PC-9 (cell line): Measurements from ENCODE around the gene EGFLAM. TPM values are rescaled to one million over a fixed set of nuclear protein-coding genes. Genes with fewer than 3 reads are reported as not detected.

Experiments used
- BruUV-seq: library from RNA; stranded (reverse); fragments of 400-500 nt; replicated peaks from 2 replicates; lab custom pipeline; 2021; lab: Mats Ljungman, UMichigan
- CTCF ChIA-PET: fragments of 300-600 bp; sonication (Branson Sonifier 250); formaldehyde crosslinking; loops from one replicate; lab custom pipeline; 2022; ENCODE audit warnings: antibody characterized with exemption; lab: Charles Lee
- POLR2A ChIA-PET: fragments of 300-600 bp; sonication (Branson Sonifier 250); formaldehyde crosslinking; loops from one replicate; lab custom pipeline; 2022; ENCODE audit warnings: antibody characterized with exemption; ENCODE audit not compliant: unreplicated experiment; lab: Charles Lee
- DNase-seq, 2 experiments: peaks; one replicate each; pipeline versions ENCODE4 v3.0.0 to v3.0.0-alpha.2; 2015 to 2022; ENCODE audit warnings: mixed read lengths in 1 of 2
- H2AFZ ChIP-seq: fragments of 200-600 bp; sonication (generic); 2 replicates; pipeline ENCODE4 v1.8.1; 2017; ENCODE audit warnings: antibody characterized with exemption
- H3F3A ChIP-seq: fragments of 200-600 bp; sonication (generic); 2 replicates; pipeline ENCODE4 v1.8.1; 2017; ENCODE audit warnings: antibody characterized with exemption, mild to moderate bottlenecking, low read depth; ENCODE audit not compliant: insufficient read depth
- H3K27ac ChIP-seq: fragments of 200-600 bp; sonication (generic); 2 replicates; pipeline ENCODE4 v1.6.1; 2016; ENCODE audit warnings: mixed run types
- H3K27me3 ChIP-seq: fragments of 200-600 bp; sonication (generic); 2 replicates; pipeline ENCODE4 v1.6.1; 2016; ENCODE audit warnings: low read depth, mixed run types; ENCODE audit not compliant: insufficient read depth
- H3K36me3 ChIP-seq: fragments of 200-600 bp; sonication (generic); 2 replicates; pipeline ENCODE4 v1.6.1; 2016; ENCODE audit warnings: low read depth, mixed run types
- H3K4me1 ChIP-seq: fragments of 200-600 bp; sonication (generic); replicated peaks from 2 replicates; pipeline ENCODE4 v1.6.1; 2016; ENCODE audit warnings: mixed run types; ENCODE audit not compliant: insufficient read depth
- H3K4me2 ChIP-seq: fragments of 200-600 bp; sonication (generic); 2 replicates; pipeline ENCODE4 v1.6.1; 2017; ENCODE audit warnings: mixed run types
- H3K4me3 ChIP-seq: fragments of 200-600 bp; sonication (generic); 2 replicates; pipeline ENCODE4 v1.6.1; 2016; ENCODE audit warnings: mixed run types
- H3K79me2 ChIP-seq: fragments of 200-600 bp; sonication (generic); 2 replicates; pipeline ENCODE4 v1.6.1; 2017; ENCODE audit warnings: low read depth, mixed run types
- H3K9me2 ChIP-seq: fragments of 200-600 bp; sonication (generic); 2 replicates; pipeline ENCODE4 v1.8.1; 2017; ENCODE audit warnings: mild to moderate bottlenecking; ENCODE audit not compliant: insufficient read depth
- H3K9me3 ChIP-seq: fragments of 200-600 bp; sonication (generic); 2 replicates; pipeline ENCODE4 v1.8.1; 2016; ENCODE audit warnings: low read depth; ENCODE audit not compliant: insufficient read depth
- H4K20me1 ChIP-seq: fragments of 200-600 bp; sonication (generic); 2 replicates; pipeline ENCODE4 v1.8.1; 2017; ENCODE audit not compliant: insufficient read depth
- EZH2 ChIP-seq: fragments of 200-600 bp; sonication (generic); IDR thresholded peaks from 2 replicates; pipeline ENCODE4 v1.8.0; 2017; ENCODE audit warnings: antibody characterized with exemption, low read depth
- intact Hi-C: fragments of 100-400 bp; cut with micrococcal nuclease; formaldehyde crosslinking; loops from one replicate; pipeline ENCODE4 v1.10.0; 2022; ENCODE audit not compliant: unreplicated experiment
- total RNA-seq: library from RNA; stranded (reverse); gene quantifications from 2 replicates; pipeline ENCODE4 v1.2.3, GENCODE V29; 2021
- TF ChIP-seq, protein P1 (sequence below): fragments of 200-600 bp; sonication (generic); conservative IDR thresholded peaks from 2 replicates; pipeline ENCODE4 v1.6.1; 2017; ENCODE audit warnings: mixed run types, antibody characterized with exemption, mild to moderate bottlenecking, moderate library complexity

EGFLAM gene
- total RNA-seq, 1 experiment from 2014 or later, result not detected

DNA sequence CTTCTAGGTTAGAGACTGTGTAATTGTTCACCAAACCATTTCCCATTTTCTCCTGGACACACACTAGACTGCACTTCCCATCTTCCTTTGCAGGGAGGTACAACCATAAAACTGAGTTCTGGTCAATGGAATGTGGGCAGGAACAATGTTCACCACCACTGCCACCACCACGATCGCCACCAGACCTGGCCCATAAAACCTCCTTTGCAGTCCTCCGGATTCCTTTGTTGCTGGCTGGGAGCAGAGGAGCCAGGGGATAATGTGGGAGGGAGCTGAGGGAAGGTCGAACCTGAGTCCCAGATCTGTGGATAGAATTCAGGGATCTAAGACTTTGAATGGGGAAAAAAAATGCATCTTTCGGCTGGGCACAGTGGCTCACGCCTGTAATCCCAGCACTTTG lies 29.4 kb upstream of the EGFLAM start:
- Histone ChIP-seq H3K4me3 (no peak overlapping the region), H3K27ac (no peak overlapping the region), H3K9me2 (no peaks in the 10 kb centered on the region), H3K4me2 (no peak overlapping the region), H3K36me3 (no peaks in the 10 kb centered on the region), H2AFZ (no peak overlapping the region), H4K20me1 (no peaks in the 10 kb centered on the region), H3F3A (no peaks in the 10 kb centered on the region), H3K27me3 (peaks cover 50% of the 10 kb centered on the region), H3K4me1 (no peaks in the 10 kb centered on the region), H3K9me3 (no peaks in the 10 kb centered on the region; the same call in 1 of the 2 replicates), H3K79me2 (no peaks in the 10 kb centered on the region)
- no peak for TF ChIP-seq EZH2
- TF ChIP-seq, protein P1, sequence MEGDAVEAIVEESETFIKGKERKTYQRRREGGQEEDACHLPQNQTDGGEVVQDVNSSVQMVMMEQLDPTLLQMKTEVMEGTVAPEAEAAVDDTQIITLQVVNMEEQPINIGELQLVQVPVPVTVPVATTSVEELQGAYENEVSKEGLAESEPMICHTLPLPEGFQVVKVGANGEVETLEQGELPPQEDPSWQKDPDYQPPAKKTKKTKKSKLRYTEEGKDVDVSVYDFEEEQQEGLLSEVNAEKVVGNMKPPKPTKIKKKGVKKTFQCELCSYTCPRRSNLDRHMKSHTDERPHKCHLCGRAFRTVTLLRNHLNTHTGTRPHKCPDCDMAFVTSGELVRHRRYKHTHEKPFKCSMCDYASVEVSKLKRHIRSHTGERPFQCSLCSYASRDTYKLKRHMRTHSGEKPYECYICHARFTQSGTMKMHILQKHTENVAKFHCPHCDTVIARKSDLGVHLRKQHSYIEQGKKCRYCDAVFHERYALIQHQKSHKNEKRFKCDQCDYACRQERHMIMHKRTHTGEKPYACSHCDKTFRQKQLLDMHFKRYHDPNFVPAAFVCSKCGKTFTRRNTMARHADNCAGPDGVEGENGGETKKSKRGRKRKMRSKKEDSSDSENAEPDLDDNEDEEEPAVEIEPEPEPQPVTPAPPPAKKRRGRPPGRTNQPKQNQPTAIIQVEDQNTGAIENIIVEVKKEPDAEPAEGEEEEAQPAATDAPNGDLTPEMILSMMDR, result no peak
- POLR2A ChIA-PET, result no interaction called here
- no peak for DNase-seq
- intact Hi-C loops, result no loop called here
- BruUV-seq, result no TSS peak
- CTCF ChIA-PET, result no interaction called here

DNA sequence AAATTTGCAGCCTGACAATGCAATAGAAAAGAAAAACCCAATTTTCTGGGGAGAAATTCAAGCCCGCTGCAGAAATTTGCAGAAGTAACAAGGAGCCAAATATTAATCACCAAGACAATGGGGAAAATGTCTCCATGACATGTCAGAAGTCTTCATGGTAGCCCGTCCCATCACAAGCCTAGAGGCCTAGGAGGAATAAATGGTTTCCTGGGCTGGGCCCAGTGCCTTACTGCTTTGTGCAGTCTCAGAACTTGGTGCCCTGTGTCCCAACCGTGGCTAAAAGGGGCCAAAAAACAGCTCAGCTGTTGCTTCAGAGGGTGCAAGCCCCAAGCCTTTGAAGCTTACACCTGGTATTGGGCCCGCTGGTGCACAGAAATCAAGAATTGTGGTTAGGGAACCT lies 23.6 kb upstream of the EGFLAM start:
- H3K27ac ChIP-seq, result no peak overlapping the region
- no peaks in the 10 kb centered on the region for H3K4me1 ChIP-seq
- no peak for TF ChIP-seq EZH2
- TF ChIP-seq, protein P1, result no peak
- no peaks in the 10 kb centered on the region for H3K36me3 ChIP-seq
- POLR2A ChIA-PET, result no interaction called here
- H3F3A ChIP-seq, result no peaks in the 10 kb centered on the region
- no TSS peak for BruUV-seq
- no peak overlapping the region for H3K4me3 ChIP-seq
- no peaks in the 10 kb centered on the region for H3K79me2 ChIP-seq
- H3K4me2 ChIP-seq, result no peak overlapping the region
- intact Hi-C loops, result no loop called here
- peaks cover 27% of the 10 kb centered on the region for H3K27me3 ChIP-seq
- no peak overlapping the region for H2AFZ ChIP-seq
- no peak for DNase-seq
- CTCF ChIA-PET, result no interaction called here
- no peaks in the 10 kb centered on the region for H3K9me3 ChIP-seq
- H3K9me2 ChIP-seq, result no peaks in the 10 kb centered on the region
- H4K20me1 ChIP-seq, result no peaks in the 10 kb centered on the region

DNA sequence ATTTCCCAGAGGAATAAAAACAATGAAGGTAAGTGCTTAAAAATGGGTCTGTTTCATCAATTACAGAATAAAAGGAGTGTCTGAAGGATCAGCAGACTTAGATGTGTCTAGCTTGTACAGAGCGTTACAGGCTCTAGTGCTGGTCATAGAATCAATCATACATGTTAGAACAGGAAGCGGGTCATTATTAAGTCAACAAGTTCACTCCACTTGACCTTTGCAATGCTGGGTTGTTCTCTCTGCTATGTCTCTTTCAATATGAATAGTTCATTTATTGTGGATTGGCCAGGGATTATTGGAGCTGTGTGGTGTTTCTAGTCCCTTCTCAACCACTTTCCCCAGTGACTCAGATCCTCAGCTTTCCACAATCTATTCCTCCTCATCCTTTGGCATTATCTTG lies 20.7 kb upstream of the EGFLAM start:
- Histone ChIP-seq H3K27ac (no peak overlapping the region), H3K27me3 (peaks cover 37% of the 10 kb centered on the region), H3K9me2 (no peaks in the 10 kb centered on the region), H2AFZ (no peak overlapping the region), H3K4me1 (no peaks in the 10 kb centered on the region), H4K20me1 (no peaks in the 10 kb centered on the region), H3F3A (no peaks in the 10 kb centered on the region), H3K9me3 (no peaks in the 10 kb centered on the region), H3K79me2 (no peaks in the 10 kb centered on the region), H3K4me3 (no peak overlapping the region), H3K36me3 (no peaks in the 10 kb centered on the region), H3K4me2 (no peak overlapping the region)
- no peak for DNase-seq
- BruUV-seq, result no TSS peak
- ChIA-PET CTCF (no interaction called here), POLR2A (interaction anchor here (0.5 kb wide), 1 partner anchor 1123 kb away, joined by 3 read pairs; no protein-coding TSS in a partner anchor)
- TF ChIP-seq, protein P1, result no peak
- TF ChIP-seq EZH2, result no peak
- intact Hi-C loops, result no loop called here
